KMS-11 (cell line): ENCODE measurements around the gene PCGF2.
A peak's percentile ranks its signal among the peaks of the same experiment; 100 is the strongest.

Source experiments
- H2AFZ ChIP-seq: fragments of 200-600 bp; sonication (generic); 2 replicates; pipeline ENCODE4 v1.6.1; 2016; ENCODE audit warnings: antibody characterized with exemption, mixed run types, low read depth
- H3K27ac ChIP-seq: fragments of 200-600 bp; sonication (generic); 2 replicates; pipeline ENCODE4 v1.6.1; 2016; ENCODE audit warnings: mild to moderate bottlenecking, mixed run types
- H3K27me3 ChIP-seq: fragments of 200-600 bp; sonication (generic); 2 replicates; pipeline ENCODE4 v1.6.1; 2017; ENCODE audit warnings: mild to moderate bottlenecking, low read depth, mixed run types, moderate library complexity; ENCODE audit not compliant: insufficient read depth
- H3K36me3 ChIP-seq: fragments of 200-600 bp; sonication (generic); 2 replicates; pipeline ENCODE4 v1.6.1; 2017; ENCODE audit warnings: mild to moderate bottlenecking, mixed run types; ENCODE audit not compliant: insufficient read depth
- H3K4me1 ChIP-seq: fragments of 200-600 bp; sonication (generic); 2 replicates; pipeline ENCODE4 v1.6.1; 2016; ENCODE audit warnings: mild to moderate bottlenecking, low read depth, mixed run types; ENCODE audit not compliant: poor library complexity, severe bottlenecking
- H3K4me2 ChIP-seq: fragments of 200-600 bp; sonication (generic); 2 replicates; pipeline ENCODE4 v1.7.0; 2016; ENCODE audit warnings: mild to moderate bottlenecking, mixed run types
- H3K4me3 ChIP-seq: fragments of 200-600 bp; sonication (generic); IDR thresholded peaks from 2 replicates; pipeline ENCODE4 v1.6.1; 2017; ENCODE audit warnings: low read depth, low read length, mixed read lengths; ENCODE audit not compliant: insufficient read depth
- H3K79me2 ChIP-seq: fragments of 200-600 bp; sonication (generic); 2 replicates; pipeline ENCODE4 v1.6.1; 2016; ENCODE audit warnings: low read depth, mixed run types; ENCODE audit not compliant: insufficient read depth
- H3K9ac ChIP-seq: fragments of 200-600 bp; sonication (generic); 2 replicates; pipeline ENCODE4 v1.6.1; 2016; ENCODE audit warnings: mild to moderate bottlenecking, mixed run types
- H4K20me1 ChIP-seq: fragments of 200-600 bp; sonication (generic); 2 replicates; pipeline ENCODE4 v1.6.1; 2016; ENCODE audit warnings: mild to moderate bottlenecking, mixed run types; ENCODE audit not compliant: insufficient read depth
- CTCF ChIP-seq: fragments of 200-600 bp; sonication (generic); conservative IDR thresholded peaks from 2 replicates; pipeline ENCODE4 v1.6.1; 2017; ENCODE audit warnings: low read depth, mild to moderate bottlenecking, antibody characterized with exemption, low read length, moderate library complexity, mixed read lengths

The PCGF2 gene

DNA sequence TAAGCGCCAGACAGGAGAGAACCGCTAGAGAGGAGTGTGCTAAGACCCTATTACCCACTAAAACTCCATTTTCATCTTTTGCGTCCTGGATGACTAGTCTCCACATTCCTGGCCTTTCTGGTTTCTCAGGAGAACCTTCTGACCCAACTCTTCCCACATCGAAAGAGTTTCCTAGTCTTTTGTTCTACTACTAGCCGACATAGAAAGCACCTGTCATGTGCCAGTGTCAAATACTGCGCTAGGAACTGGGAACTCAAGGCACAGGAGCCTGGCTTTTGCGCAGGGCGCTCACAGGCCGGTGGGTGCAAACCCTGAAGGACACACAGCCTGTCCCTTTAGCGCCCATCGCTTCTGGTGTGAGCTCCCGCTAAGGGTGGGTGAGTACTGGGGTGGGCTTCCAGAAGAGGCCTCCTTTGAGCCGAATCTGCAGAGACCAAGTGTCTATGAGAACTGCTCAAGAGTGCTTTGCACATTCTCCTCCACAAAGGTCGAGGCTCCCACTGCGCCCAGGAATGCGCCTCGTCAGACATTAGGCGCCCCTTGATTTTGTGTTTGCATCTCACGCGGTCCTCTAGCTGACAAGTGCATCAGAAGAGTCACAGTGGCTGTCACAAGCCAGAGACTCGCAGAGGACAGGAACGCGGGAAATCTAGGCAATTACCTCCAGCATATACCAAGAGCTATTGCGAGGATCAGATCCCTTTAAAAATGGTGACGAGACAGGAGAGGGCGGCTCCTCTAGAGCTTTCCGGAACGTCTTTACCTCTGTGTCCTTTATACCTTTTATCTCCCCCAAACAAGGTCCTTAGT, 2.4 kb upstream of the PCGF2 start:
- peaks cover 28% of the 10 kb centered on the region for H3K79me2 ChIP-seq
- H3K27ac ChIP-seq, result no peak overlapping the region
- H3K36me3 ChIP-seq, result no peaks in the 10 kb centered on the region; the same call in 1 of the 2 replicates
- H2AFZ ChIP-seq, result peak overlapping the region; percentile 31
- H3K27me3 ChIP-seq, result peaks cover 25% of the 10 kb centered on the region; the same call in 1 of the 2 replicates
- H3K9ac ChIP-seq, result no peak overlapping the region
- no peak for TF ChIP-seq CTCF
- peak overlapping the region; percentile 89 for H3K4me2 ChIP-seq
- H4K20me1 ChIP-seq, result no peaks in the 10 kb centered on the region
- no peak overlapping the region for H3K4me3 ChIP-seq
- H3K4me1 ChIP-seq, result peaks cover 41% of the 10 kb centered on the region

GRCh38 chr17:38750044-38750311, 1.8 kb upstream of the PCGF2 start:
- H3K4me3 ChIP-seq, result no peak overlapping the region
- peak overlapping the region; percentile 89; the same call in 1 of the 2 replicates for H3K4me2 ChIP-seq
- H3K79me2 ChIP-seq, result peaks cover 25% of the 10 kb centered on the region
- H3K27ac ChIP-seq, result no peak overlapping the region
- TF ChIP-seq CTCF, result no peak
- no peak overlapping the region for H2AFZ ChIP-seq
- no peak overlapping the region for H3K9ac ChIP-seq
- no peaks in the 10 kb centered on the region; the same call in 1 of the 2 replicates for H3K36me3 ChIP-seq
- no peaks in the 10 kb centered on the region for H4K20me1 ChIP-seq
- peaks cover 25% of the 10 kb centered on the region; the same call in 1 of the 2 replicates for H3K27me3 ChIP-seq
- H3K4me1 ChIP-seq, result peaks cover 41% of the 10 kb centered on the region

GRCh38 chr17:38749223-38750043, 1.3 kb upstream of the PCGF2 start:
- Histone ChIP-seq H3K79me2 (peaks cover 19% of the 10 kb centered on the region), H3K36me3 (no peaks in the 10 kb centered on the region; the same call in 1 of the 2 replicates), H3K4me3 (no peak overlapping the region), H3K4me2 (peak overlapping the region; percentile 84; the same call in 1 of the 2 replicates), H2AFZ (no peak overlapping the region; the same call in 1 of the 2 replicates), H3K27me3 (peaks cover 25% of the 10 kb centered on the region; the same call in 1 of the 2 replicates), H4K20me1 (no peaks in the 10 kb centered on the region), H3K9ac (no peak overlapping the region), H3K4me1 (peaks cover 37% of the 10 kb centered on the region), H3K27ac (no peak overlapping the region)
- no peak for TF ChIP-seq CTCF

GRCh38 chr17:38748892-38749222, 721 bp upstream of the PCGF2 start:
- Histone ChIP-seq H4K20me1 (no peaks in the 10 kb centered on the region), H3K27me3 (peaks cover 25% of the 10 kb centered on the region; the same call in 1 of the 2 replicates), H3K4me2 (peak overlapping the region; percentile 84), H3K4me3 (no peak overlapping the region), H3K79me2 (peaks cover 14% of the 10 kb centered on the region), H3K4me1 (peaks cover 31% of the 10 kb centered on the region), H3K9ac (no peak overlapping the region; the same call in 1 of the 2 replicates), H3K36me3 (no peaks in the 10 kb centered on the region), H3K27ac (no peak overlapping the region), H2AFZ (peak overlapping the region; percentile 84; the same call in 1 of the 2 replicates)
- no peak for TF ChIP-seq CTCF
